Astrocyte of the cerebellum (primary cell): ENCODE results near the gene TMEM243.

ENCODE experiments used
- DNase-seq: peaks from one replicate; pipeline ENCODE4 v3.0.0-alpha.2; 2011; ENCODE audit warnings: low read depth
- H3K4me3 ChIP-seq: 2 replicates; pipeline ENCODE4 v1.5.1; 2011; ENCODE audit warnings: mild to moderate bottlenecking, low read depth, low read length, moderate library complexity
- CTCF ChIP-seq: IDR thresholded peaks from 2 replicates; pipeline ENCODE4 v1.5.1; 2012; ENCODE audit warnings: low read length, low read depth, moderate library complexity, mild to moderate bottlenecking; ENCODE audit errors: missing control alignments
- in situ Hi-C: cut with HindIII; loops from 2 replicates; pipeline ENCODE4 v1.10.0; 2017; ENCODE audit warnings: low sequenced_read_pairs

TMEM243 gene

GRCh38 chr7:87202705-87203104, 16.8 kb downstream of the TMEM243 start:
- H3K4me3 ChIP-seq: no peak overlapping the region
- in situ Hi-C loops: loop anchor here (5.0 kb wide), 1 partner anchor 35 kb away; no protein-coding TSS in a partner anchor
- no peak for DNase-seq
- no peak for TF ChIP-seq CTCF

GRCh38 chr7:87202208-87202607, 17.3 kb downstream of the TMEM243 start:
- TF ChIP-seq CTCF: no peak
- no peak for DNase-seq
- in situ Hi-C loops: loop anchor here (5.0 kb wide), 1 partner anchor 35 kb away; no protein-coding TSS in a partner anchor
- no peak overlapping the region for H3K4me3 ChIP-seq

- in situ Hi-C loops: loop anchor here (5.0 kb wide), 1 partner anchor 33 kb away; no protein-coding TSS in a partner anchor
- no peak for TF ChIP-seq CTCF
- DNase-seq: no peak
- no peak overlapping the region for H3K4me3 ChIP-seq
Measured at GRCh38 chr7:87199700-87200450, 19.7 kb downstream of the TMEM243 start.

GRCh38 chr7:87199241-87199640, 20.3 kb downstream of the TMEM243 start:
- DNase-seq: no peak
- H3K4me3 ChIP-seq: no peak overlapping the region
- in situ Hi-C loops: no loop called here
- no peak for TF ChIP-seq CTCF

- no peak overlapping the region for H3K4me3 ChIP-seq
- DNase-seq: no peak
- TF ChIP-seq CTCF: no peak
- in situ Hi-C loops: no loop called here
Measured at GRCh38 chr7:87193912-87194311, 25.6 kb downstream of the TMEM243 start.

GRCh38 chr7:87192784-87193487, 26.6 kb downstream of the TMEM243 start:
- no peak for TF ChIP-seq CTCF
- DNase-seq: no peak
- no peak overlapping the region for H3K4me3 ChIP-seq
- in situ Hi-C loops: no loop called here
